GM13976 (cell line): ENCODE results near the gene GALC.

ENCODE experiments used
- DNase-seq: peaks from one replicate; pipeline ENCODE4 v3.0.0; 2012; ENCODE audit warnings: low spot score
- in situ Hi-C: fragments of 300-500 bp; cut with MboI; formaldehyde crosslinking; loops from one replicate; pipeline ENCODE4 v1.12.0; 2022; ENCODE audit warnings: low sequenced_read_pairs, mixed read lengths, inconsistent platforms; ENCODE audit not compliant: unreplicated experiment
- TF ChIP-seq, protein P1 (sequence below): IDR thresholded peaks from 2 replicates; pipeline ENCODE4 v1.5.1; 2012; ENCODE audit warnings: borderline replicate concordance, mild to moderate bottlenecking; ENCODE audit not compliant: insufficient read depth; ENCODE audit errors: extremely low read depth, missing control alignments, control extremely low read depth

Gene GALC

DNA sequence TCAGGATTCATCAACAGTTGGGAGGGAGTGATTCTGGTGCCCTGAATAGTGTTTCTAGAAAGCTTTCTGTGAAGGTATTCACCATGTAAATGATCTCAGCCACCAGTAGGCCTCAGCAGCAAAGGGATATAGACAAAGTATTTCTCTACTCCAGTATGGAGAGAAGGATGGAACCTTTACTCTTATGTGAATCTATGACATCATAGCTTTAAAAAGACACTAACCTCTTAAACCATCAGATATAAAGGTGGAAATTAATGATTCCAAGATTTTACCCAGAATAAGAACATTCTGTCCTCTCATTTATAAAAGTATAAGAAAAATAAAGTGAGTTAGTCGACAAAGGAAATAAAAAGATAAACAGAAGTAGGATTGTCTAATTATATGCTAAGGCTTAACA lies 16.5 kb upstream of the GALC start:
- in situ Hi-C loops: no loop called here
- TF ChIP-seq, protein P1, sequence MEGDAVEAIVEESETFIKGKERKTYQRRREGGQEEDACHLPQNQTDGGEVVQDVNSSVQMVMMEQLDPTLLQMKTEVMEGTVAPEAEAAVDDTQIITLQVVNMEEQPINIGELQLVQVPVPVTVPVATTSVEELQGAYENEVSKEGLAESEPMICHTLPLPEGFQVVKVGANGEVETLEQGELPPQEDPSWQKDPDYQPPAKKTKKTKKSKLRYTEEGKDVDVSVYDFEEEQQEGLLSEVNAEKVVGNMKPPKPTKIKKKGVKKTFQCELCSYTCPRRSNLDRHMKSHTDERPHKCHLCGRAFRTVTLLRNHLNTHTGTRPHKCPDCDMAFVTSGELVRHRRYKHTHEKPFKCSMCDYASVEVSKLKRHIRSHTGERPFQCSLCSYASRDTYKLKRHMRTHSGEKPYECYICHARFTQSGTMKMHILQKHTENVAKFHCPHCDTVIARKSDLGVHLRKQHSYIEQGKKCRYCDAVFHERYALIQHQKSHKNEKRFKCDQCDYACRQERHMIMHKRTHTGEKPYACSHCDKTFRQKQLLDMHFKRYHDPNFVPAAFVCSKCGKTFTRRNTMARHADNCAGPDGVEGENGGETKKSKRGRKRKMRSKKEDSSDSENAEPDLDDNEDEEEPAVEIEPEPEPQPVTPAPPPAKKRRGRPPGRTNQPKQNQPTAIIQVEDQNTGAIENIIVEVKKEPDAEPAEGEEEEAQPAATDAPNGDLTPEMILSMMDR: no peak
- no peak for DNase-seq

DNA sequence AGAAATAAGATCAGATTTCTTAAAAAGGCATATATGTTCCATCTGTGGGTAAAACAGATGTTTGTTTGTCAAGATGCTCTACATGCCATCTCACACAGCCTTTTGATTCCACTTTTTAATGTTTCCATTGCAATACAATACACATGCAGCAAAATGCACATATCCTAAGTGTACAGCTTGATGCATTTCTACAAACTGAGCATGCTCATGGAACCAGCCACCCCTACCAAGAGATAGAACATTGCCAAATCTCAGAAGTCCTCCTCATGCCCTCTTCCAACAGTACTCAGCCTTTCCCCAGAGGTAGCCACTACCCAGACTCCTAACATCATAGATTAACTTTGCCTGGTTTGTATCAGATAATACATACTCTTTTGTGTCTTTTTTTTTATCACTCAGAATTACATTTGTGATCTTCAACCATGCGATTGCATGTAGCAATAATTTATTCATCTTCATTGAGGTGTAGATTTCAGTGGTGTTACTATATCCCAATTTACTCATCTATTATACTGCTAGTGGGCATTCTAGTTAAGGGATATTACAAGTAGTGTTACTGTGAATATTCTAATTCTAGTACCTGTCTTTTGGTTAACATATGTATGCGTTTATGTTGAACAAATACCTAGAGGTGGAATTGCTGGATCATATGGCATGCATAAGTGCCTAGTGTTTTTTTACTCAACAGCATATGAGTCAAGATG lies 15.2 kb upstream of the GALC start:
- no peak for DNase-seq
- in situ Hi-C loops: no loop called here
- TF ChIP-seq, protein P1: no peak

DNA sequence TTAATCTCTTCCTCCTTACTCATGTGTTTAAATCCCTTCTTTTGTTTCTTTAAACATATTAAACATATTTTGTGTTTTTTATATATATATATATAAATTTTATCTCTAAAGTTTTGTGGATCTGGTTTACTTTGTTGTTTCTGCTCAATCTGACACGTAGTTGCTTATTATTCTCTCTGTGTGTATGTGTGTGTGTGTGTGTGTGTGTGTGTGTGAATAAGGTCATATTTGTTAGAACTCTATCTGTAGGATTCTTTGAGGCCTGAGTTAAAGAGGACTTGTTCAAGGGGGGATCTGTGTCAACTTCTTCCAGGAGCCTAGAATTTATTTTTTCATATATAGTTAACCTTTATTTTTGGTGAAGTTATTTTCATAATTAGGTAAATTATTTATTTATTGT lies 14.6 kb upstream of the GALC start:
- in situ Hi-C loops: no loop called here
- TF ChIP-seq, protein P1: no peak
- no peak for DNase-seq

DNA sequence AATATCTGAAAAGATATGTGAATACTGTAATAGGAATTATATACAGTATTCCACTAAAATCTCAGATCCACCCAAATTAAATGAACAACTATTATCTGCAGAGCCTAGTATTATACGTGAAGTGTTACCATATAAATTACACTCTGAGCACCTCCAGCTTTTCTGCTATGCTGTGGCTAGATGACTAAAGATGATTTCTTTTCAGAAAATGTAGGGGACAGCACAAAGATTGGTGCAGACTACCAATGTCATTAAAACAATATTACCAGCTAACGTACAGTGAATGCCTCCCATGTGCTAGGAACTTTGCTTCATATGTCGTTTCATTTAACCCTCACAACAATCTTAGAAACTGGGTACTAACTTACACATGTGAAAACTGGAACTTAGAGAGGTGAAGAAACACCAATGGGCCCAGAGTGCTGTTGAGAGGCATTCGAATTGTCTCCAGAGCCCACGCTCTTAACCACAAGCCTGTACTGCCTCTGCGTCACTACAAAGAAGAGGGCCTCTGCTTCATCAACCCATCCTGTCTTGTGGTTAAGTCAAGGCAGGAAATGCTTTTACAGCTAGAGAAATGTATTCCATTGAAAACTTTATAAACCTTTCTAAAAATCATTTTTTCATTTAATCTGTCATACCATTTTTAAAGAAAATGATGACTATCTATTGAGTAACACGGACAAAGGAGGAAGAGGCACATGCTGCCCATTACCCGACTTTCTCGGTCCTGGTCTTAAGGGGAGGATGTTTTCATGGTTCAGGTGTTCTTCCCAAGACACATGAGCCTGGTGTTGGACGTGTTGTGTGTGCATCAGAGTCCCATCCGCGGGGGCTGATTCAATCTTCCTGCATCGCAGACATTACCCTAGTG lies 13.2 kb upstream of the GALC start:
- TF ChIP-seq, protein P1: no peak
- peak; percentile 23 for DNase-seq
- in situ Hi-C loops: no loop called here

DNA sequence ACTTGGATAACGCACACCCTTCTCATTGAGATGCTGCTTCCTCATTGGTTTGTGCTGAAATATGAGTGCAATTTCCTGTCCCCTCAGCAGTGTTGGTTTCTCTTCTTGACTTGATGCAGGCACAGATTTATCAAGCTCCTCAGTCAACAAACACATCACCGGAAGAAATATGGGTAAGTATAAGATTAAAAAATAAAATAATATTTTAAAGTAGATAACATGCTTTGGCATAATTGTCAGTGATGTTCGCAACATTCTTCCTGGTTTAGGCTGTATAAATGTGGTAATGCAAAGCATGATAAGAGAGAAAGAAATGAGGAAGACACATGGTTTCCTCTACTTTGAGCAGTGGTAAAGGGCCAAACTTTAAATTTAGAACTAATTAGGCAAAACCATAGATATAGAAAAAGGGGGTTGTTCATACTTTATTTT lies 12.1 kb upstream of the GALC start, which contains the start of gene GPR65:
GPR65 (plus strand) TSS at position 86 of the 432 bp plus-strand sequence. CDS start 5,713 bp downstream, outside the sequence.
- DNase-seq: no peak
- TF ChIP-seq, protein P1: no peak
- in situ Hi-C loops: no loop called here

DNA sequence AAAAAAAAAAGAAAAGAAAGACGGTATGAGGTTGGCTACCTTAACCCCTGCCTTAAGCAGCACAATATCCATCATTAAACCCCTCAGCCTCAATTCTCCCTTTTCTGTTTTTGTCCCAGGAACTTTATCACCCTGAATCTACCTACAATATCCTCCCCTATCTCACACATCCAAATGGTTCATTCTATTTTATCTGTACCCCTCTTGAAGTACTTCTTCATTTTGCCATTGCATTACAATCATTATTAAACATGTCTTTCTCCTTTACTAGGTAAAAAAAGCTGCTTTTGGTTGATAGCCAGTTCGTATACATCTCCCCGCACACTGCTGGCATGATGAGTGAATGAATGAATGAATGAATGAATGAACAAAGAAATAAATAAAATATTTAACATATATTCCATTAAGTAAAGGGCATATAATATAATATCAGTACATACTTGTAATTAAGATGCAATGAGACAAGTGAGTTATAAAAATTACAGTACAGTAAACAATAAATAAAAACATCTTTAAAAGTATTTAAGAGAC lies 11.6 kb upstream of the GALC start:
- in situ Hi-C loops: no loop called here
- TF ChIP-seq, protein P1: no peak
- no peak for DNase-seq
